HPDE6-E6E7 (cell line): ENCODE measurements around the gene SLC22A16.

Source experiments
- DNase-seq: peaks from one replicate; pipeline ENCODE4 v3.0.0; 2011; ENCODE audit warnings: missing footprints; ENCODE audit errors: extremely low spot score

The SLC22A16 gene

GRCh38 chr6:110404607-110405006 lies 71.8 kb downstream of the SLC22A16 start:
- DNase-seq, result no peak

GRCh38 chr6:110401585-110402176 lies 74.7 kb downstream of the SLC22A16 start:
- no peak for DNase-seq

- no peak for DNase-seq
These were observed 76.2 kb downstream of the SLC22A16 start for GRCh38 chr6:110400208-110400607.

GRCh38 chr6:110399219-110400071 lies 77.0 kb downstream of the SLC22A16 start:
- DNase-seq, result no peak

GRCh38 chr6:110398778-110399177 lies 77.6 kb downstream of the SLC22A16 start:
- no peak for DNase-seq

- DNase-seq, result no peak
These were observed 81.2 kb downstream of the SLC22A16 start for GRCh38 chr6:110395221-110395620.

- no peak for DNase-seq
These were observed 82.0 kb downstream of the SLC22A16 start for GRCh38 chr6:110394409-110394808.

- no peak for DNase-seq
These were observed 83.7 kb downstream of the SLC22A16 start for GRCh38 chr6:110392727-110393126.

- no peak for DNase-seq
These were observed 86.0 kb downstream of the SLC22A16 start for GRCh38 chr6:110390404-110390803.

- no peak for DNase-seq
These were observed 86.6 kb downstream of the SLC22A16 start for GRCh38 chr6:110389689-110390382.

- DNase-seq, result no peak
These were observed 88.4 kb downstream of the SLC22A16 start for GRCh38 chr6:110387986-110388385.

- no peak for DNase-seq
These were observed 91.0 kb downstream of the SLC22A16 start for GRCh38 chr6:110385458-110385863.

GRCh38 chr6:110378552-110378951 lies 97.9 kb downstream of the SLC22A16 start:
- DNase-seq, result no peak
